ENCODE measurements around the gene OGT. TPM values are rescaled to one million over a fixed set of nuclear protein-coding genes. Genes with fewer than 3 reads are reported as not detected.

The OGT gene
- total RNA-seq, 4 donors from 2014 or later: 117 to 243 (median 144) TPM

- intact Hi-C loops (cut with DNase I; ENCODE audit: low total_unique reads): no loop called here
- no peak for TF ChIP-seq CTCF (IDR thresholded peaks at IDR 0.05)
- TF ChIP-seq POLR2A (IDR thresholded peaks at IDR 0.05): no peak
- Histone ChIP-seq H3K27me3 (no peaks in the 10 kb centered on the region), H3K9me3 (no peaks in the 10 kb centered on the region), H3K4me1 (no peaks in the 10 kb centered on the region), H3K4me3 (no peak overlapping the region), H3K36me3 (no peaks in the 10 kb centered on the region), H3K27ac (no peak overlapping the region)
- DNase-seq: no peak
These were observed 84.0 kb downstream of the OGT start for GRCh38 chrX:71616672-71617529.

- H3K27me3 ChIP-seq: no peaks in the 10 kb centered on the region
- H3K4me1 ChIP-seq: no peaks in the 10 kb centered on the region
- no peaks in the 10 kb centered on the region for H3K9me3 ChIP-seq
- intact Hi-C loops (cut with DNase I; ENCODE audit: low total_unique reads): no loop called here
- no peak overlapping the region for H3K27ac ChIP-seq
- TF ChIP-seq POLR2A (IDR thresholded peaks at IDR 0.05) (no peak), CTCF (IDR thresholded peaks at IDR 0.05) (no peak)
- DNase-seq: no peak
- no peaks in the 10 kb centered on the region for H3K36me3 ChIP-seq
- no peak overlapping the region for H3K4me3 ChIP-seq
These were observed 84.8 kb downstream of the OGT start for GRCh38 chrX:71617742-71618141.

- intact Hi-C loops (cut with DNase I; ENCODE audit: low total_unique reads): no loop called here
- H3K4me1 ChIP-seq: no peaks in the 10 kb centered on the region
- no peaks in the 10 kb centered on the region for H3K9me3 ChIP-seq
- no peak within 1 kb of the TSS for H3K4me3 ChIP-seq
- no peaks in the 10 kb centered on the region for H3K27me3 ChIP-seq
- H3K27ac ChIP-seq: no peak within 1 kb of the TSS
- DNase-seq: no peak
- H3K36me3 ChIP-seq: no peaks in the 10 kb centered on the region
- TF ChIP-seq POLR2A (IDR thresholded peaks at IDR 0.05) (no peak), CTCF (IDR thresholded peaks at IDR 0.05) (no peak)
These were observed 85.4 kb downstream of the OGT start, which contains the start of gene CXCR3 for GRCh38 chrX:71618303-71618721. Gene CXCR3, minus strand, starts transcription at chrX:71618511. Its CDS starts 62 bp downstream, at chrX:71618449.

- Histone ChIP-seq H3K36me3 (no peaks in the 10 kb centered on the region), H3K27ac (no peak overlapping the region), H3K4me3 (no peak overlapping the region), H3K4me1 (no peaks in the 10 kb centered on the region), H3K9me3 (no peaks in the 10 kb centered on the region), H3K27me3 (no peaks in the 10 kb centered on the region)
- TF ChIP-seq POLR2A (IDR thresholded peaks at IDR 0.05) (no peak), CTCF (IDR thresholded peaks at IDR 0.05) (no peak)
- intact Hi-C loops (cut with DNase I; ENCODE audit: low total_unique reads): no loop called here
- DNase-seq: no peak
These were observed 85.9 kb downstream of the OGT start for GRCh38 chrX:71618787-71619186.

GRCh38 chrX:71619193-71619592 is 86.3 kb downstream of the OGT start:
- no peaks in the 10 kb centered on the region for H3K4me1 ChIP-seq
- intact Hi-C loops (cut with DNase I; ENCODE audit: low total_unique reads): no loop called here
- H3K36me3 ChIP-seq: no peaks in the 10 kb centered on the region
- H3K27me3 ChIP-seq: no peaks in the 10 kb centered on the region
- no peak for DNase-seq
- no peak overlapping the region for H3K27ac ChIP-seq
- H3K9me3 ChIP-seq: no peaks in the 10 kb centered on the region
- H3K4me3 ChIP-seq: no peak overlapping the region
- no peak for TF ChIP-seq CTCF (IDR thresholded peaks at IDR 0.05)
- no peak for TF ChIP-seq POLR2A (IDR thresholded peaks at IDR 0.05)
